ENCODE data around the gene PRUNE2. TPM values are rescaled to one million over a fixed set of nuclear protein-coding genes. Genes with fewer than 3 reads are reported as not detected.
A peak's percentile ranks its signal among the peaks of the same experiment; 100 is the strongest.

PRUNE2 gene
- polyA plus RNA-seq, 1 experiment, result 0.78 TPM

DNA sequence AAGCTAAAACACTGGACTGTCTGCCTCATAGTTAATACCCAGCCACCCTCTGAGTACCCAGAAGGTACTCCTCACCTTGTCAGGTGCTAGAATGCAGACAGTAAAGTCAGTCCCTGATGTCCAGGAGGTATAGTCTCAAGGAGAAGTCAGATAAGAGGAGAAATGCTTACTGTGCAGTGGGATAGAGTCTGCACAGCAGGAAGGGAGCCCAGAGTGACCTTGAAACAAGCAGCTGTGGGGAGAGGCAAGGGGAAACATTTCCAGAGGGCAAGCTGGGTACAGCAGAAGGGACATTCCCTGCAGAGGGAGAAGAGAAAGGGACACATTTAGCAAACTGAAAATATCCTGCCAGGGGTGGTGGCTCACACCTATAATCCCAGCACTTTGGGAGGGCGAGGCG, 324.2 kb downstream of the PRUNE2 start:
- CTCF ChIA-PET, result no interaction called here
- no peak overlapping the region for H3K4me3 ChIP-seq (ENCODE audit: low read depth, low read length)
- TF ChIP-seq, protein P1, sequence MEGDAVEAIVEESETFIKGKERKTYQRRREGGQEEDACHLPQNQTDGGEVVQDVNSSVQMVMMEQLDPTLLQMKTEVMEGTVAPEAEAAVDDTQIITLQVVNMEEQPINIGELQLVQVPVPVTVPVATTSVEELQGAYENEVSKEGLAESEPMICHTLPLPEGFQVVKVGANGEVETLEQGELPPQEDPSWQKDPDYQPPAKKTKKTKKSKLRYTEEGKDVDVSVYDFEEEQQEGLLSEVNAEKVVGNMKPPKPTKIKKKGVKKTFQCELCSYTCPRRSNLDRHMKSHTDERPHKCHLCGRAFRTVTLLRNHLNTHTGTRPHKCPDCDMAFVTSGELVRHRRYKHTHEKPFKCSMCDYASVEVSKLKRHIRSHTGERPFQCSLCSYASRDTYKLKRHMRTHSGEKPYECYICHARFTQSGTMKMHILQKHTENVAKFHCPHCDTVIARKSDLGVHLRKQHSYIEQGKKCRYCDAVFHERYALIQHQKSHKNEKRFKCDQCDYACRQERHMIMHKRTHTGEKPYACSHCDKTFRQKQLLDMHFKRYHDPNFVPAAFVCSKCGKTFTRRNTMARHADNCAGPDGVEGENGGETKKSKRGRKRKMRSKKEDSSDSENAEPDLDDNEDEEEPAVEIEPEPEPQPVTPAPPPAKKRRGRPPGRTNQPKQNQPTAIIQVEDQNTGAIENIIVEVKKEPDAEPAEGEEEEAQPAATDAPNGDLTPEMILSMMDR (IDR thresholded peaks at IDR 0.05; ENCODE audit: insufficient read depth, low read depth, low read length), result no peak
- H3K36me3 ChIP-seq (ENCODE audit: control insufficient read depth, insufficient read depth, low read length), result no peaks in the 10 kb centered on the region
- POLR2A ChIA-PET, result no interaction called here
- no peaks in the 10 kb centered on the region for H3K27me3 ChIP-seq (ENCODE audit: control insufficient read depth, insufficient read depth, low read length)
- DNase-seq (ENCODE audit: low read depth), result no peak

DNA sequence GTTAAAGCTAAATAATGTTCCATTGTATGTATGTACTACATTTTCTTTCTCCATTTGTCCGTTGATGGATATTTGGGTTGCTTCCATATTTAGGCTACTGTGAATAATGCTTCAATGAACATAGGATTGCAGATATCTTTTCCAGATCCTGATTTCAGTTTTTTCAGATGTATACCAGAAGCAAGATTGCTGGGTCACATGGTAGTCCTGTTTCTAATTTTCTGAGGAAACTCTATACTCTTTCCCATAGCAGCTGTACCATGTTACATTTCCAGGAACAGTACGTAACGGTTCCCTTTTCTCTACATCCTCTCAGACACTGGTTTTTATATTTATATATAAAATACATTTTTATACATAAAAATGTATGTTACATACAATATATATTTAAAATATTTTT, 325.1 kb downstream of the PRUNE2 start:
- TF ChIP-seq, protein P1 (IDR thresholded peaks at IDR 0.05; ENCODE audit: insufficient read depth, low read depth, low read length), result no peak
- DNase-seq (ENCODE audit: low read depth), result no peak
- no peak overlapping the region for H3K4me3 ChIP-seq (ENCODE audit: low read depth, low read length)
- POLR2A ChIA-PET, result no interaction called here
- CTCF ChIA-PET, result no interaction called here
- no peaks in the 10 kb centered on the region for H3K27me3 ChIP-seq (ENCODE audit: control insufficient read depth, insufficient read depth, low read length)
- no peaks in the 10 kb centered on the region for H3K36me3 ChIP-seq (ENCODE audit: control insufficient read depth, insufficient read depth, low read length)

DNA sequence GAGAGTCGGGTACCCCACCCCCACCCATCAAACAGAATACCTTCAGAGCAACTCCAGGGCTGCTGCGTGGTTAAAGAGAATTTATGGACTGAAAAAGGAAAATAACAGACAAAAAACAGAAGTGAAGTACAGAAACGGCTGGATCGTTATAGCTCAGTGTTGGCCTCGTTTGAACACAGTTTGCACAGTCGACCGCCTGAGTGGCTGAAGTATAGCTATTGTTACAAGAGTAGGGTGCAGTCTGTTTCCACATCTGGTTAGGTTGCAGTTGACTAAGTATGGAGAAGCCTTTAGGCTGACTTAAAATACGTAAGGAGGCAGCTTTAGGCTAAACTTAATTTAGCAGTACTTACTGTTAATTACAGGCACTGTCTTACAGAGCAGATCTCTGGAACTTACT, 325.7 kb downstream of the PRUNE2 start:
- ChIA-PET CTCF (no interaction called here), POLR2A (no interaction called here)
- H3K4me3 ChIP-seq (ENCODE audit: low read depth, low read length), result no peak overlapping the region
- H3K36me3 ChIP-seq (ENCODE audit: control insufficient read depth, insufficient read depth, low read length), result no peaks in the 10 kb centered on the region
- H3K27me3 ChIP-seq (ENCODE audit: control insufficient read depth, insufficient read depth, low read length), result no peaks in the 10 kb centered on the region
- no peak for DNase-seq (ENCODE audit: low read depth)
- TF ChIP-seq, protein P1 (IDR thresholded peaks at IDR 0.05; ENCODE audit: insufficient read depth, low read depth, low read length), result no peak

DNA sequence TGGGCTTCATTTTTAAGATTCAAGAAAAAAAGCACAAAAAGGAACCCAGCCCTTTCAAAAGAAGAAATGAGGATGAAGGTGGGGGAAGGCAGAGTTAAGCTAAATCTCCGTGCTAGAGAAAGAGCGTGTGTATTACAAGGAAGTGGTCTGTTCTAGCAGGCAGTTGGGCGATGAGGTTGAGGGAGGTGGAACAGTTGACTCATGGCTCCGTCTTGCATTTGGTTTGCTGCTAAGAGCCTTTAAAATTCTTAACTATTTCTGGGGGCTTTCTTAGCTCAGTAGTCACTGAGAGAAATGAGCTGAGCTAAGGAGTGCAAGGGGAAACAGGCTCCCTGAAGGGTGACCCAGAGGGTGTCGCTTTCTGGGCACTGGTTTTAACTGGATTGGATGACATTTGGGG, 329.6 kb downstream of the PRUNE2 start:
- H3K4me3 ChIP-seq (ENCODE audit: low read depth, low read length), result no peak overlapping the region
- TF ChIP-seq, protein P1 (IDR thresholded peaks at IDR 0.05; ENCODE audit: insufficient read depth, low read depth, low read length), result no peak
- no peaks in the 10 kb centered on the region for H3K36me3 ChIP-seq (ENCODE audit: control insufficient read depth, insufficient read depth, low read length)
- H3K27me3 ChIP-seq (ENCODE audit: control insufficient read depth, insufficient read depth, low read length), result no peaks in the 10 kb centered on the region
- DNase-seq (ENCODE audit: low read depth), result peak; percentile 61
- ChIA-PET POLR2A (no interaction called here), CTCF (interaction anchor here (1.0 to 1.5 kb wide), 4 partner anchors 9 to 19 kb away, joined by 3 to 4 read pairs (median 3); no protein-coding TSS in a partner anchor)

DNA sequence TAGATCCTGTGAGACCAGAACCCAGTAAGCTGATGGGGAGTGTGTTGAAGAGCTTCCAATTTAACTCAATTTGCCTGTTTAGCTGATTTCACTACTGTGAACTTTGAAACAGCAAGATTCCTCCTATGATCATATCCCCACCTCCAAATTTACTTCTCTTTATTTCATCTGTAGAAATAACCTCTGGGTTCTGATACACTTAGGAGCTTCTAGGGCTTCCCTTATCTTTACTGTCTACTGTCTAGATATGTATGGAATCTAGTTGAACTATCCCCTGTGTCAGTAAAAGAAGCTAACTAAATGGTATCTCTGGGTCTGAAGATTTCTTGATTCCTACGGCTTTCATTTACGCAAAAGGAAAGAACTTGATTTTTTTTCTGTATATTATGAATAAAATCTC, 330.2 kb downstream of the PRUNE2 start:
- POLR2A ChIA-PET, result no interaction called here
- TF ChIP-seq, protein P1 (IDR thresholded peaks at IDR 0.05; ENCODE audit: insufficient read depth, low read depth, low read length), result no peak
- no peaks in the 10 kb centered on the region for H3K36me3 ChIP-seq (ENCODE audit: control insufficient read depth, insufficient read depth, low read length)
- no peaks in the 10 kb centered on the region for H3K27me3 ChIP-seq (ENCODE audit: control insufficient read depth, insufficient read depth, low read length)
- CTCF ChIA-PET, result interaction anchor here (0.6 to 1.5 kb wide), 4 partner anchors 8 to 19 kb away, joined by 3 read pairs; no protein-coding TSS in a partner anchor
- DNase-seq (ENCODE audit: low read depth), result no peak
- no peak overlapping the region for H3K4me3 ChIP-seq (ENCODE audit: low read depth, low read length)
